GM12878 (cell line): ENCODE data around the gene OPCML. TPM values are rescaled to one million over a fixed set of nuclear protein-coding genes. Genes with fewer than 3 reads are reported as not detected.

Experiments used
- ATAC-seq: fragments of 200-7000 bp; cut with Tn5 transposase; 3 replicates; pipeline ENCODE4 v1.9.1; 2020; ENCODE audit warnings: mild to moderate bottlenecking, moderate library complexity
- BruUV-seq: library from RNA; stranded (reverse); fragments of 400-500 nt; replicated peaks from 2 replicates; lab custom pipeline; 2021; lab: Mats Ljungman, UMichigan
- CTCF ChIA-PET: fragments of 300-600 bp; sonication (Branson Sonifier 250); formaldehyde crosslinking; extraction: SDS; loops from one replicate; lab custom pipeline; 2021; ENCODE audit warnings: inconsistent platforms; lab: Yijun Ruan, JAX
- POLR2A ChIA-PET: fragments of 350-600 bp; formaldehyde crosslinking; extraction: SDS; loops from one replicate; lab custom pipeline; 2021; ENCODE audit warnings: inconsistent platforms; lab: Charles Lee
- RAD21 ChIA-PET: fragments of 300-600 bp; sonication (Branson Sonifier 250); formaldehyde crosslinking; loops from one replicate; lab custom pipeline; 2023; ENCODE audit warnings: antibody characterized with exemption; ENCODE audit not compliant: unreplicated experiment; lab: Charles Lee
- SMC1A ChIA-PET: fragments of 300-600 bp; sonication (Branson Sonifier 250); formaldehyde crosslinking; loops from one replicate; lab custom pipeline; 2023; ENCODE audit not compliant: unreplicated experiment, uncharacterized antibody; lab: Charles Lee
- DNase-seq: peaks from one replicate; pipeline ENCODE4 v3.0.0-alpha.2; 2011; ENCODE audit warnings: low read depth, low spot score
- FAIRE-seq: peaks from 3 replicates; lab custom pipeline; 2011; peaks lifted over from hg19 to GRCh38; lab: Jason Lieb, UNC
- H2AFZ ChIP-seq: 2 replicates; pipeline ENCODE4 v1.6.0; 2011; ENCODE audit warnings: low read depth, low read length, control low read depth; ENCODE audit not compliant: control insufficient read depth
- H3K27ac ChIP-seq: 2 replicates; pipeline ENCODE4 v1.5.1; 2011; ENCODE audit warnings: control low read depth; ENCODE audit not compliant: control insufficient read depth, insufficient read depth
- H3K27me3 ChIP-seq, 2 experiments: replicated peaks in 1 of 2; 2 replicates each; pipeline versions ENCODE4 v1.6.0 to v1.6.1; 2011; ENCODE audit warnings: low read length in 1 of 2; ENCODE audit not compliant: control insufficient read depth in 2 of 2, insufficient read depth in 2 of 2
- H3K36me3 ChIP-seq, 2 experiments: 2 replicates each; pipeline ENCODE4 v1.5.1; 2011; ENCODE audit warnings: low read length in 1 of 2; ENCODE audit not compliant: control insufficient read depth in 2 of 2, insufficient read depth in 2 of 2
- H3K4me1 ChIP-seq: 2 replicates; pipeline ENCODE4 v1.6.1; 2011; ENCODE audit warnings: mild to moderate bottlenecking, low read length, moderate library complexity, mixed read lengths; ENCODE audit not compliant: control insufficient read depth, insufficient read depth
- H3K4me2 ChIP-seq: 2 replicates; pipeline ENCODE4 v1.6.0; 2011; ENCODE audit warnings: control low read depth; ENCODE audit not compliant: control insufficient read depth, insufficient read depth
- H3K4me3 ChIP-seq: fragments of 200-600 bp; sonication (generic); 2 replicates; pipeline ENCODE4 v1.5.1; 2016
- H3K79me2 ChIP-seq: 2 replicates; pipeline ENCODE4 v1.6.0; 2011; ENCODE audit warnings: low read length; ENCODE audit not compliant: control insufficient read depth, insufficient read depth
- H3K9ac ChIP-seq: 2 replicates; pipeline ENCODE4 v1.8.0; 2011; ENCODE audit warnings: low read length, control low read depth, mixed read lengths; ENCODE audit not compliant: control insufficient read depth, insufficient read depth
- H3K9me3 ChIP-seq: replicated peaks from 3 replicates; pipeline ENCODE4 v1.5.1; 2011; ENCODE audit warnings: mild to moderate bottlenecking, low read length; ENCODE audit not compliant: control insufficient read depth, insufficient read depth
- H4K20me1 ChIP-seq: 2 replicates; pipeline ENCODE4 v1.6.0; 2011; ENCODE audit not compliant: control insufficient read depth, insufficient read depth
- BACH1 ChIP-seq: fragments of 450-650 bp; IDR thresholded peaks from 2 replicates; pipeline ENCODE4 v1.6.1; 2017; ENCODE audit warnings: mild to moderate bottlenecking, borderline replicate concordance
- EED ChIP-seq: sonication (generic); IDR thresholded peaks from 2 replicates; pipeline ENCODE4 v1.6.1; 2016; ENCODE audit warnings: antibody characterized with exemption, low read depth
- HDAC6 ChIP-seq: fragments of 200-600 bp; sonication (generic); IDR thresholded peaks from one replicate; pipeline ENCODE4 v1.8.0; 2017; ENCODE audit warnings: antibody characterized with exemption; ENCODE audit not compliant: unreplicated experiment
- IKZF2 ChIP-seq, 2 experiments: fragments of 450-650 bp; IDR thresholded peaks; 2 replicates each; pipeline ENCODE4 v1.6.1; 2017; ENCODE audit warnings: mild to moderate bottlenecking in 2 of 2, moderate library complexity in 2 of 2
- NR2C2 ChIP-seq: IDR thresholded peaks from 2 replicates; pipeline ENCODE4 v1.6.1; 2011; ENCODE audit warnings: borderline replicate concordance, low read depth; ENCODE audit not compliant: control insufficient read depth, insufficient read length
- PAX8 ChIP-seq: fragments of 450-650 bp; IDR thresholded peaks from 2 replicates; pipeline ENCODE4 v1.6.1; 2017; ENCODE audit warnings: mild to moderate bottlenecking, moderate library complexity
- POLR2AphosphoS5 ChIP-seq: IDR thresholded peaks from 2 replicates; pipeline ENCODE4 v1.6.1; 2011; ENCODE audit warnings: mild to moderate bottlenecking, low read length, inconsistent platforms
- RAD51 ChIP-seq: fragments of 450-650 bp; IDR thresholded peaks from 2 replicates; pipeline ENCODE4 v1.6.1; 2016; ENCODE audit warnings: moderate library complexity, mild to moderate bottlenecking, inconsistent platforms
- SMARCA5 ChIP-seq: fragments of 450-650 bp; IDR thresholded peaks from 2 replicates; pipeline ENCODE4 v1.6.1; 2017; ENCODE audit warnings: mild to moderate bottlenecking
- WGBS: methylation state at CpG from one replicate; pipeline ENCODE4 v1.1.6; 2016; ENCODE audit warnings: low lambda C conversion rate; ENCODE audit not compliant: insufficient replicate concordance, insufficient coverage; ENCODE audit errors: missing lambda C conversion rate; 5-methylcytosine and 5-hydroxymethylcytosine counted together
- in situ Hi-C: fragments of 300-500 bp; cut with MboI; formaldehyde crosslinking; loops from 9 replicates; pipeline ENCODE4 v1.14.3; 2018; ENCODE audit warnings: mixed read lengths
- intact Hi-C: fragments of 100-400 bp; cut with micrococcal nuclease; formaldehyde crosslinking; loops from one replicate; pipeline ENCODE4 v1.14.2; 2022; ENCODE audit not compliant: unreplicated experiment
- polyA plus RNA-seq, 11 experiments: library from polyadenylated mRNA; depleted of rRNA in 4 of 11; unstranded in 6 of 11; stranded (reverse) in 5 of 11; fragments of >200 nt; fragmentation: Nextera tagmentation in 4 of 11; fragmentation: Illumina TruSeq in 1 of 11; extraction: Ambion mirVana in 4 of 11; extraction: Trizol in 1 of 11; gene quantifications; 1 replicate in 1 of 11; 2 replicates in 10 of 11; pipeline versions ENCODE4 v1.2.1 to v1.2.3, GENCODE V29; 2011 to 2016; ENCODE audit warnings: inconsistent platforms in 2 of 11, missing spikeins in 2 of 11, low read depth in 1 of 11
- total RNA-seq, 4 experiments: library from RNA; depleted of rRNA in 3 of 4; stranded (reverse); fragments of >200 nt in 3 of 4; fragmentation: Illumina TruSeq in 1 of 4; extraction: Trizol in 1 of 4; gene quantifications; 2 replicates each; pipeline versions ENCODE4 v1.2.1 to v1.2.3, GENCODE V29; 2013 to 2021
- TF ChIP-seq, protein P1 (sequence below): fragments of 450-650 bp; IDR thresholded peaks from 2 replicates; pipeline ENCODE4 v1.6.1; 2018; ENCODE audit warnings: borderline replicate concordance, mild to moderate bottlenecking; ENCODE audit not compliant: partially characterized antibody
- TF ChIP-seq, protein P2 (sequence below): fragments of 150-350 bp; IDR thresholded peaks from 2 replicates; pipeline ENCODE4 v1.6.1; 2016; ENCODE audit warnings: low read depth, low read length

Gene OPCML
- total and polyA plus RNA-seq, 10 of the 15 experiments (the other 5 are each of a cell fraction or from before 2014, with no cell fraction given) = 0.84 TPM; not detected in 9

DNA sequence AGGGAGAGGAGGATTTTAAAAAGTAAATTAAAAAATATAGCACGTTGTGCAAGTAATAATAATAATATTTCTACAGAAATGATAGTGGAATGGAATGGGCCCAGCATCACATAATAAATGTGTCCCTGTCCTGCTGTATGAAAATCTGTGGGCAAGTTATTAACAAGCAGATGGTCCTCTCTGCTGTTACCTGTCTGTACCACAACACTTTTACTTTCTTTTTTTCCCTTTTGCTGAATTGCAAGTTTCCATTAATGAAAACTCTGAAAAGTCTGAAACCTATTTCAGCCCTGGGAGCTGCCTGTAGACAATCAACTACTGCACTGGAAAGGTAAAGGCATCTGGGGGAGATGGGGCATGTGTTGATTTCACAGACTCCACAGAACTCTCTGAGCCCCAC lies 937.1 kb downstream of the OPCML start:
- H3K36me3 ChIP-seq = no peaks in the 10 kb centered on the region
- 0% methylated on average over 1 of the region's 1 CpG for WGBS
- no peak for DNase-seq
- in situ Hi-C loops (no loop called here), intact Hi-C loops (no loop called here)
- no peaks in the 10 kb centered on the region; a peak in 1 of 4 replicates for H3K27me3 ChIP-seq
- H3K4me2 ChIP-seq = no peak overlapping the region
- no peaks in the 10 kb centered on the region for H3K4me1 ChIP-seq
- ChIA-PET SMC1A (no interaction called here), POLR2A (interaction anchor here (0.6 kb wide), 1 partner anchor 552 kb away, joined by 3 read pairs; no protein-coding TSS in a partner anchor), CTCF (no interaction called here), RAD21 (interaction anchor here (0.9 kb wide), 1 partner anchor 17 kb away, joined by 3 read pairs; no protein-coding TSS in a partner anchor)
- BruUV-seq = no TSS peak
- no peak overlapping the region for H2AFZ ChIP-seq
- TF ChIP-seq PAX8 (no peak), EED (no peak), NR2C2 (no peak), POLR2AphosphoS5 (no peak), SMARCA5 (no peak), IKZF2 (IDR thresholded peaks at IDR 0.05) (no peak), BACH1 (no peak), HDAC6 (no peak), RAD51 (no peak)
- TF ChIP-seq, protein P1, sequence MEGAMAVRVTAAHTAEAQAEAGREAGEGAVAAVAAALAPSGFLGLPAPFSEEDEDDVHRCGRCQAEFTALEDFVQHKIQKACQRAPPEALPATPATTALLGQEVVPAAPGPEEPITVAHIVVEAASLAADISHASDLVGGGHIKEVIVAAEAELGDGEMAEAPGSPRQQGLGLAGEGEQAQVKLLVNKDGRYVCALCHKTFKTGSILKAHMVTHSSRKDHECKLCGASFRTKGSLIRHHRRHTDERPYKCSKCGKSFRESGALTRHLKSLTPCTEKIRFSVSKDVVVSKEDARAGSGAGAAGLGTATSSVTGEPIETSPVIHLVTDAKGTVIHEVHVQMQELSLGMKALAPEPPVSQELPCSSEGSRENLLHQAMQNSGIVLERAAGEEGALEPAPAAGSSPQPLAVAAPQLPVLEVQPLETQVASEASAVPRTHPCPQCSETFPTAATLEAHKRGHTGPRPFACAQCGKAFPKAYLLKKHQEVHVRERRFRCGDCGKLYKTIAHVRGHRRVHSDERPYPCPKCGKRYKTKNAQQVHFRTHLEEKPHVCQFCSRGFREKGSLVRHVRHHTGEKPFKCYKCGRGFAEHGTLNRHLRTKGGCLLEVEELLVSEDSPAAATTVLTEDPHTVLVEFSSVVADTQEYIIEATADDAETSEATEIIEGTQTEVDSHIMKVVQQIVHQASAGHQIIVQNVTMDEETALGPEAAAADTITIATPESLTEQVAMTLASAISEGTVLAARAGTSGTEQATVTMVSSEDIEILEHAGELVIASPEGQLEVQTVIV = no peak
- TF ChIP-seq, protein P2, sequence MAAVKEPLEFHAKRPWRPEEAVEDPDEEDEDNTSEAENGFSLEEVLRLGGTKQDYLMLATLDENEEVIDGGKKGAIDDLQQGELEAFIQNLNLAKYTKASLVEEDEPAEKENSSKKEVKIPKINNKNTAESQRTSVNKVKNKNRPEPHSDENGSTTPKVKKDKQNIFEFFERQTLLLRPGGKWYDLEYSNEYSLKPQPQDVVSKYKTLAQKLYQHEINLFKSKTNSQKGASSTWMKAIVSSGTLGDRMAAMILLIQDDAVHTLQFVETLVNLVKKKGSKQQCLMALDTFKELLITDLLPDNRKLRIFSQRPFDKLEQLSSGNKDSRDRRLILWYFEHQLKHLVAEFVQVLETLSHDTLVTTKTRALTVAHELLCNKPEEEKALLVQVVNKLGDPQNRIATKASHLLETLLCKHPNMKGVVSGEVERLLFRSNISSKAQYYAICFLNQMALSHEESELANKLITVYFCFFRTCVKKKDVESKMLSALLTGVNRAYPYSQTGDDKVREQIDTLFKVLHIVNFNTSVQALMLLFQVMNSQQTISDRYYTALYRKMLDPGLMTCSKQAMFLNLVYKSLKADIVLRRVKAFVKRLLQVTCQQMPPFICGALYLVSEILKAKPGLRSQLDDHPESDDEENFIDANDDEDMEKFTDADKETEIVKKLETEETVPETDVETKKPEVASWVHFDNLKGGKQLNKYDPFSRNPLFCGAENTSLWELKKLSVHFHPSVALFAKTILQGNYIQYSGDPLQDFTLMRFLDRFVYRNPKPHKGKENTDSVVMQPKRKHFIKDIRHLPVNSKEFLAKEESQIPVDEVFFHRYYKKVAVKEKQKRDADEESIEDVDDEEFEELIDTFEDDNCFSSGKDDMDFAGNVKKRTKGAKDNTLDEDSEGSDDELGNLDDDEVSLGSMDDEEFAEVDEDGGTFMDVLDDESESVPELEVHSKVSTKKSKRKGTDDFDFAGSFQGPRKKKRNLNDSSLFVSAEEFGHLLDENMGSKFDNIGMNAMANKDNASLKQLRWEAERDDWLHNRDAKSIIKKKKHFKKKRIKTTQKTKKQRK = no peak
- no peak overlapping the region for H3K9ac ChIP-seq
- no peak overlapping the region for H3K4me3 ChIP-seq
- H3K79me2 ChIP-seq = no peaks in the 10 kb centered on the region
- H3K27ac ChIP-seq = no peak overlapping the region
- FAIRE-seq = no peak
- no peak for ATAC-seq
- no peaks in the 10 kb centered on the region for H4K20me1 ChIP-seq
- no peaks in the 10 kb centered on the region for H3K9me3 ChIP-seq
